BLaER1 treated with 17β-estradiol and CSF1 and Interleukin-3, amounts not matched to agents 10 nM and 100 nM (cell line): ENCODE results near the gene GALNT2.

Experiments used
- H3K27ac ChIP-seq, 11 experiments: shearing (Covaris generic); formaldehyde crosslinking; 2 replicates each; pipeline ENCODE4 v1.8.1; 2022
- H3K27me3 ChIP-seq, 11 experiments: shearing (Covaris generic); formaldehyde crosslinking; 2 replicates each; pipeline ENCODE4 v1.8.1; 2022
- H3K36me3 ChIP-seq, 11 experiments: shearing (Covaris generic); formaldehyde crosslinking; 2 replicates each; pipeline ENCODE4 v1.8.1; 2022
- H3K4me1 ChIP-seq, 10 experiments: shearing (Covaris generic); formaldehyde crosslinking; 2 replicates each; pipeline ENCODE4 v1.8.1; 2022
- H3K4me2 ChIP-seq, 11 experiments: shearing (Covaris generic); formaldehyde crosslinking; 2 replicates each; pipeline ENCODE4 v1.8.1; 2022
- H3K4me3 ChIP-seq, 10 experiments: shearing (Covaris generic); formaldehyde crosslinking; 2 replicates each; pipeline ENCODE4 v1.8.1; 2022
- H3K9ac ChIP-seq, 11 experiments: shearing (Covaris generic); formaldehyde crosslinking; 2 replicates each; pipeline ENCODE4 v1.8.1; 2022
- H3K9me3 ChIP-seq, 11 experiments: shearing (Covaris generic); formaldehyde crosslinking; replicated peaks in 1 of 11; 2 replicates each; pipeline ENCODE4 v1.8.1; 2022
- H4K20me1 ChIP-seq, 11 experiments: shearing (Covaris generic); formaldehyde crosslinking; 2 replicates each; pipeline ENCODE4 v1.8.1; 2022
- Cebpa-rat ChIP-seq, 11 experiments: shearing (Covaris generic); IDR thresholded peaks; 2 replicates each; pipeline ENCODE4 v1.8.1; 2022

GALNT2 gene

DNA sequence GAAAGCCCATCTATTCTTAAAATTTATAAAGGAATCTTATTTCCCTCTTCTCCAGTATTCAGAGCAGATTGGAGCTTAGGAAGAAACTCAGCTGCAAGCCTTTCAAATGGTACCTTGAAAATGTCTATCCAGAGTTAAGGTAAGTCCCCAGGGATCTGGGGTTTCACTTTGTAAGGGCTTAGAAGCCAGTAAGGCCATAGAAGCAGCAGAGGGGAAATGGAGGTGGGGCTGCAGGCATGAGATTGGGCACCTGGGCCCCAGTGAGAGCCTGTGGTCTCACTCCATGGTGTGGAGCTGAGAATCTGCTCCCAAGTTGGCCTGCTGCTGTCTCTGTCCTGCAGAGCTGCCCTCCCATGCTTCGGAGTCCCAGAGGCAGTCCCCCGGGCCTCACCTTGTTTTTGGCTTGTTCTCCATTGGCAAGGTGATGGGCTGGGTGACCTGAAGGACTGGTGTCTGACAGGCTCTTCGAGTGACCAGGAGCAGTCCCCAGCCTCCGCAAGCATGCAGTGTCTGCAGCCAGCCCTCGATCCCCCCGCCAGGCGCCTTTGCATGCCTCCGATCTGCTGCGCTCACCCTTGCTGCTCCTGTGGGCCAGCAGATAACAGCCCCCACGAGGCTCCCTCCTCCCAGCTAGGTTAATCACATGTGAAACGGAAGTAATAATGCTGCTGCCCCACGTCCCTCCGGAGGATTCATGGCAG lies 196.0 kb downstream of the GALNT2 start:
- Histone ChIP-seq H3K9me3 (peaks cover 5 to 19% (median 12%) of the 10 kb centered on the region in 11 experiments; a peak in 21 of 22 replicates), H3K9ac (0 out of 22 replicates have a peak overlapping the region, but pooled peaks of 3 of the 11 experiments have one; percentile 2 to 15 (median 12)), H3K27me3 (peaks cover 0 to 32% (median 0%) of the 10 kb centered on the region in 11 experiments; a peak in 5 of 22 replicates), H3K36me3 (peaks cover 36 to 95% (median 58%) of the 10 kb centered on the region in 11 experiments; a peak in 21 of 22 replicates), H3K27ac (no peak overlapping the region), H3K4me1 (peaks cover 31 to 95% (median 81%) of the 10 kb centered on the region in 10 experiments), H4K20me1 (peaks cover 0 to 91% (median 52%) of the 10 kb centered on the region in 11 experiments; a peak in 18 of 22 replicates), H3K4me3 (no peak overlapping the region), H3K4me2 (peak overlapping the region; percentile 26 to 97 (median 75); a peak in 21 of 22 replicates)
- no peak for TF ChIP-seq Cebpa-rat (IDR thresholded peaks at IDR 0.05)

DNA sequence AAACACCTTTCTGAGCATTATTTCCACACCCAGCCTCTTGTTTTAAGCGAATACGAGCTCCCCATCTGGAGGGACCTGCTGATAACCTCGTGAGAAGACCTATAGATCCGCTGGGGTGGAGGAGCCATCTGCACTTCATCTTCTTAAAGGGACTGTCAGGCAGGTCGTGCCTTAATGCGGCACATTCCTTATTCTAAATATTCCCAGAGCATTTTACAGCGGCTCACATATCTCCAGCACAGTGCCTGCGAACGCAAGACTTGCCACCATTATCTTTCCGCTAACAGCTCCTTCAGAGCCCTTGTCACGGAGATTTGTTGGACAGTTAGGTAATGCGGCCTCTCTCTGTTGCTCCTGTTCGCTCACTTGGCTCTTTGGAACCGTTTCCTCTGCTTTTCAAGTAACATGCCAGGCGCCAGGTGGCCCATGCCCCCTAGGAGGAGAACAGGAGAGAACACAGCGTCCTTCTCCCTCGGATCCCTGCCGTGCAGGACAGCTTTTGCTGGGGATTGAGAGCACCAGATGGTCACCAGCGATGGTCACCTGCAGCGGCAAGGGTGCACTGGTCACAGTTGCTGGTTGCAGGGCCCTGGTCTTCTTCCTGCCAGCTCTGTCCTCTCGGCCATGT lies 196.6 kb downstream of the GALNT2 start:
- TF ChIP-seq Cebpa-rat (IDR thresholded peaks at IDR 0.05) = no peak
- H3K36me3 ChIP-seq = peaks cover 29 to 95% (median 52%) of the 10 kb centered on the region in 11 experiments; a peak in 21 of 22 replicates
- H3K27me3 ChIP-seq = peaks cover 0 to 32% (median 0%) of the 10 kb centered on the region in 11 experiments; a peak in 5 of 22 replicates
- peak overlapping the region; percentile 26 to 97 (median 75); a peak in 20 of 22 replicates for H3K4me2 ChIP-seq
- peaks cover 0 to 97% (median 58%) of the 10 kb centered on the region in 11 experiments; a peak in 18 of 22 replicates for H4K20me1 ChIP-seq
- H3K9ac ChIP-seq = 0 out of 22 replicates have a peak overlapping the region, but pooled peaks of 3 of the 11 experiments have one; percentile 9 to 17 (median 12)
- no peak overlapping the region for H3K27ac ChIP-seq
- H3K4me1 ChIP-seq = peaks cover 31 to 100% (median 88%) of the 10 kb centered on the region in 10 experiments
- H3K9me3 ChIP-seq = peaks cover 5 to 12% (median 10%) of the 10 kb centered on the region in 11 experiments; a peak in 21 of 22 replicates
- 0 out of 20 replicates have a peak overlapping the region, but pooled peaks of 1 of the 10 experiments have one; percentile 5 for H3K4me3 ChIP-seq

DNA sequence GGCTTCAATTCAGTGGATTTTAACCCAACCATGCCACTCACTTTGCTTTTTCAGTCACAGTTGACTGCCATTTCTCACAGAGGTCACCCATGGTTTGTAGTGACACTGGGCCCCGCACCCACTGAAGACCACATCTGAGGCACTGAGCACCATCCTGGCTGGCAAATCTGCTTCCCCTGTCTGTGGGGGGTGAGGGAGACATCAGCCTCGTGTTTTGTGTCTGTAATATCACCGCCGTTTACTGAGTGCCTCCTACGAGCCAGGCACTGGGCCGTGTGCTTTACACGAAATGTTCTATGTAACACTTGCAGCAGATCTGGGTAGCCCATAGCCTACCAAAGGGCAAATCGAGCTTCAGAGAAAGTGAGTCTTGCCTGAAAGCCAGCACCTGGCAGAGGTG lies 197.3 kb downstream of the GALNT2 start:
- Histone ChIP-seq H3K9ac (peak overlapping the region in 3 of 11 experiments; percentile 1 to 17 (median 9); a peak in 1 of 22 replicates), H3K4me2 (peak overlapping the region in 9 of 11 experiments; percentile 30 to 97 (median 76); a peak in 18 of 22 replicates), H3K9me3 (peaks cover 3 to 6% (median 3%) of the 10 kb centered on the region in 11 experiments; a peak in 20 of 22 replicates), H3K4me1 (peaks cover 35 to 100% (median 94%) of the 10 kb centered on the region in 10 experiments), H3K27ac (no peak overlapping the region), H3K27me3 (peaks cover 0 to 32% (median 0%) of the 10 kb centered on the region in 11 experiments; a peak in 5 of 22 replicates), H3K36me3 (peaks cover 23 to 90% (median 46%) of the 10 kb centered on the region in 11 experiments; a peak in 21 of 22 replicates), H4K20me1 (peaks cover 0 to 97% (median 61%) of the 10 kb centered on the region in 11 experiments; a peak in 18 of 22 replicates), H3K4me3 (no peak overlapping the region)
- no peak for TF ChIP-seq Cebpa-rat (IDR thresholded peaks at IDR 0.05)

DNA sequence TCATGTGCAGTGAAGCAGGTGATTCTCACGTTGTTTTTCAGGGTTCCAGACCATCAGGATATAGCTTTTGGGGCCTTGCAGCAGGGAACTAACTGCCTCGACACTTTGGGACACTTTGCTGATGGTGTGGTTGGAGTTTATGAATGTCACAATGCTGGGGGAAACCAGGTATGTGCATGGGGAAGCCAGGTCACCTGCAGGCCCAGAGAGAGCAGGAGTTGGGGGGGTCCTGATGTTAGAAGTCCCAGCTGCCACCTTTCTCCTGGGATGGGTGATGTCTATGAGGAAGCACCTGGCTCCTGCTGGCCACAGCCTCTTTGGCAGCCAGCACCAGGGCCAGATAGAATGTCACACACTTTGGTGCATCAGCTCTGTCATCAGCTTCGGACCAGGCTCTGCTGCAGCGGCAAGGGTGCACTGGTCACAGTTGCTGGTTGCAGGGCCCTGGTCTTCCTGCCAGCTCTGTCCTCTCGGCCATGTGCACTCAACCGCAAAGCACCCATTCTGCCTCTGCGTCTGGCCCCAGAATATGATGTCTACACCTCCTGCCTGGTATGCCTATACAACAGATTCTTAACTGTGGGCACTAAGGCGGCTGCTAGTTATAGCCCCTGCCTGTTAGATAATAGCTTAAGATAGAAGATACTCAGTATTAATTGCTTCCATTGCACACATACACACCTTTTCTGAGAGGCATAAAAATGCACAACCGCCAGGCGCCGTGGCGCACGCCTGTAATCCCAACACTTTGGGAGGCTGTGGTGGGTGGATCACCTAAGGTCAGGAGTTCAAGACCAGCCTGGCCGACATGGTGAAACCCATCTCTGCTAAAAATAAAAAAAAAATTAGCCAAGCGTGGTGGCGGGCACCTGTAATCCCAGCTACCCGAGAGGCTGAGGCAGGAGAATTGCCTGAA lies 198.4 kb downstream of the GALNT2 start:
- TF ChIP-seq Cebpa-rat (IDR thresholded peaks at IDR 0.05) = no peak
- H3K36me3 ChIP-seq = peaks cover 16 to 79% (median 42%) of the 10 kb centered on the region in 11 experiments; a peak in 19 of 22 replicates

DNA sequence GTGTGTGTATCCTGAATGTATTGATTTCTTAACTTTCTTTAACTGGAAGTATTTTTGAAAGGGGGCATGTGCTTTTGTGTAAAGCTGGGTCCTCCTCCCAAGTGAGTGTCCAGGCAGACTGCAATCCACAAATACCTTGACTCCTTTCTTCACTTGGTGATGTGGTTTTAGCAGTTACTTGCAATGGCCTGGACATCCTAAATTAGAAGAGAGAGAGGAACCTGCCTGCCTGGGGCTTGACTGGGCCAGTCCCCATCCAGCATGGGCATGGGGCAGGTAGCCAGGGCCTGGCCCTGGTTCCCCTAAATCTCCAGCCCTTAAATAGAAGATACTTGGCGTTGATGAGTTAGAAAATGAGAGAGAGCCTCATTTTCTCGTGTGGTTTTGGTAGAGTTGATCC lies 199.4 kb downstream of the GALNT2 start:
- H3K27ac ChIP-seq = no peak overlapping the region
- H3K36me3 ChIP-seq = peaks cover 17 to 79% (median 43%) of the 10 kb centered on the region in 11 experiments; a peak in 19 of 22 replicates
- peak overlapping the region in 8 of 11 experiments; percentile 70 to 97 (median 82); a peak in 16 of 22 replicates for H3K4me2 ChIP-seq
- no peaks in the 10 kb centered on the region for H3K9me3 ChIP-seq
- H3K9ac ChIP-seq = peak overlapping the region in 1 of 11 experiments; percentile 1; a peak in 1 of 22 replicates
- H3K4me1 ChIP-seq = peaks cover 44 to 100% (median 100%) of the 10 kb centered on the region in 10 experiments
- H3K27me3 ChIP-seq = peaks cover 0 to 32% (median 0%) of the 10 kb centered on the region in 11 experiments; a peak in 5 of 22 replicates
- no peak for TF ChIP-seq Cebpa-rat (IDR thresholded peaks at IDR 0.05)
- no peak overlapping the region for H3K4me3 ChIP-seq
- peaks cover 0 to 100% (median 63%) of the 10 kb centered on the region in 11 experiments; a peak in 18 of 22 replicates for H4K20me1 ChIP-seq

More for the DNA sequence above, 198.4 kb downstream of the GALNT2 start:
- peaks cover 0 to 32% (median 0%) of the 10 kb centered on the region in 11 experiments; a peak in 5 of 22 replicates for H3K27me3 ChIP-seq
- peaks cover 0 to 97% (median 63%) of the 10 kb centered on the region in 11 experiments; a peak in 18 of 22 replicates for H4K20me1 ChIP-seq
- H3K27ac ChIP-seq = no peak overlapping the region
- H3K4me1 ChIP-seq = peaks cover 44 to 100% (median 100%) of the 10 kb centered on the region in 10 experiments
- H3K4me3 ChIP-seq = no peak overlapping the region
- peak overlapping the region in 2 of 11 experiments; percentile 1 to 17; a peak in 2 of 22 replicates for H3K9ac ChIP-seq
- no peaks in the 10 kb centered on the region for H3K9me3 ChIP-seq
- H3K4me2 ChIP-seq = peak overlapping the region in 10 of 11 experiments; percentile 2 to 97 (median 76); a peak in 19 of 22 replicates

DNA sequence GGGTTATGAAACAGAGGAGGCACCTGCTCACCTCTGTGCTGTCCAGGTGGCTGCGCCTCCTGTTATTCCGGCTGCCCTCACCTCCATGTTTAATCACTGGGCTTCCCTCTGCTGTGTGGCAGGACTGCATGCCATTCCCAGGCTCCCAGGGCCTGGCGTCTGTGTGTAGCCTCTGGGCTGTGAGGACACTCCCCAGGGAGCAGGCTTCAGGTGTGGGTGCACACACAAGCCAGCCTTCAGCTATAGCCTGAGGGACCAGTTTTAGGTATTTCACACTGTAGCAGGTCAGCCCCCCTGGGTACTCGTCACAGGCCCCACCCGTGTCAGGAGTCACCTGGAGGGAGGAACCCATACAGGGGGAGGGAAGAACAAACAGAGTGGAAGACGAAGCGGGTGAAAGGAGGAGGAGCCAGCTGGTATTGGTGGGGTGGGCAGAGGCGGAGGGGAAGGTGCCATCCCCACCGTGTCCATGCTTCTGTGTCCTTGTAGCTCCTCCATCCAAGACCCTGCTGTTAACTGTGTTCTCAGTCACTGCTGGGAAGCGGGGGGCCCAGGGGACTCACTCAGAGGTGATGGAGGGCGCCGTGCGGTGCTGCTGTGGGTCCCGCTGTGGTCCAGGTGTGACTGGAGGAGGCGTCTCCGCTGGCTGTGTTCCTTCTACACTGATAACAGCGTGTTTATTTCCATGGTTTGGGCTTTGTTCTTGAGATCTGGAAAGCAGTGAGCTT lies 200.5 kb downstream of the GALNT2 start:
- Histone ChIP-seq H3K9ac (no peak overlapping the region; a peak in 2 of 22 replicates), H4K20me1 (peaks cover 0 to 97% (median 56%) of the 10 kb centered on the region in 11 experiments; a peak in 18 of 22 replicates), H3K9me3 (no peaks in the 10 kb centered on the region), H3K27me3 (peaks cover 0 to 26% (median 0%) of the 10 kb centered on the region in 11 experiments; a peak in 5 of 22 replicates), H3K36me3 (peaks cover 17 to 81% (median 47%) of the 10 kb centered on the region in 11 experiments; a peak in 19 of 22 replicates), H3K4me1 (peaks cover 43 to 100% (median 99%) of the 10 kb centered on the region in 10 experiments), H3K4me2 (peak overlapping the region in 8 of 11 experiments; percentile 30 to 97 (median 82); a peak in 15 of 22 replicates), H3K4me3 (no peak overlapping the region), H3K27ac (no peak overlapping the region)
- no peak for TF ChIP-seq Cebpa-rat (IDR thresholded peaks at IDR 0.05)
